Measurements from ENCODE around the gene SRCAP.

- TF ChIP-seq, protein P1, sequence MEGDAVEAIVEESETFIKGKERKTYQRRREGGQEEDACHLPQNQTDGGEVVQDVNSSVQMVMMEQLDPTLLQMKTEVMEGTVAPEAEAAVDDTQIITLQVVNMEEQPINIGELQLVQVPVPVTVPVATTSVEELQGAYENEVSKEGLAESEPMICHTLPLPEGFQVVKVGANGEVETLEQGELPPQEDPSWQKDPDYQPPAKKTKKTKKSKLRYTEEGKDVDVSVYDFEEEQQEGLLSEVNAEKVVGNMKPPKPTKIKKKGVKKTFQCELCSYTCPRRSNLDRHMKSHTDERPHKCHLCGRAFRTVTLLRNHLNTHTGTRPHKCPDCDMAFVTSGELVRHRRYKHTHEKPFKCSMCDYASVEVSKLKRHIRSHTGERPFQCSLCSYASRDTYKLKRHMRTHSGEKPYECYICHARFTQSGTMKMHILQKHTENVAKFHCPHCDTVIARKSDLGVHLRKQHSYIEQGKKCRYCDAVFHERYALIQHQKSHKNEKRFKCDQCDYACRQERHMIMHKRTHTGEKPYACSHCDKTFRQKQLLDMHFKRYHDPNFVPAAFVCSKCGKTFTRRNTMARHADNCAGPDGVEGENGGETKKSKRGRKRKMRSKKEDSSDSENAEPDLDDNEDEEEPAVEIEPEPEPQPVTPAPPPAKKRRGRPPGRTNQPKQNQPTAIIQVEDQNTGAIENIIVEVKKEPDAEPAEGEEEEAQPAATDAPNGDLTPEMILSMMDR (optimal IDR thresholded peaks at IDR 0.05 in 1 of 3, IDR thresholded peaks at IDR 0.05 in 1 of 3, conservative IDR thresholded peaks at IDR 0.05 in 1 of 3; ENCODE audit: extremely low read depth in 1 of 3, insufficient read depth in 2 of 3, low read length in 3 of 3): no peak
- TF ChIP-seq EZH2 (IDR thresholded peaks at IDR 0.05; ENCODE audit: low read length): no peak
These were observed 10.3 kb upstream of the SRCAP start for GRCh38 chr16:30688701-30689100.

Measured in keratinocyte (primary cell).